Muscle layer of colon (tissue), 2 donors: Measurements from ENCODE around the gene MBOAT1.
"Not testable (repeated sequence)": the region's sequence is repeated elsewhere in the genome, so short reads cannot be mapped to it uniquely, and the experiment has no call there.

Experiments used
- H3K27ac ChIP-seq: one replicate; pipeline ENCODE4 v1.7.0; 2013; ENCODE audit warnings: low read depth, mild to moderate bottlenecking, low read length, moderate library complexity
- H3K27me3 ChIP-seq, 2 donors: one replicate each; pipeline ENCODE4 v1.7.0; 2013; ENCODE audit warnings: low read length in 2 of 2, mild to moderate bottlenecking in 2 of 2; ENCODE audit not compliant: insufficient read depth in 2 of 2, control insufficient read depth in 1 of 2
- H3K36me3 ChIP-seq: one replicate; pipeline ENCODE4 v1.7.0; 2013; ENCODE audit warnings: mild to moderate bottlenecking, low read length; ENCODE audit not compliant: insufficient read depth
- H3K4me1 ChIP-seq: one replicate; pipeline ENCODE4 v1.7.0; 2013; ENCODE audit warnings: mild to moderate bottlenecking, low read length; ENCODE audit not compliant: insufficient read depth
- H3K4me3 ChIP-seq, 2 donors: one replicate each; pipeline ENCODE4 v1.7.0; 2013; ENCODE audit warnings: low read length in 2 of 2, low read depth in 1 of 2, mild to moderate bottlenecking in 1 of 2, moderate library complexity in 1 of 2
- H3K9ac ChIP-seq: one replicate; pipeline ENCODE4 v1.7.0; 2013; ENCODE audit warnings: low read length
- H3K9me3 ChIP-seq: one replicate; pipeline ENCODE4 v1.7.0; 2013; ENCODE audit warnings: mild to moderate bottlenecking, low read length
- donor health status: abdominal sarcoma.
- donor health status: Adenocarcinoma of cecum.

Gene MBOAT1

DNA sequence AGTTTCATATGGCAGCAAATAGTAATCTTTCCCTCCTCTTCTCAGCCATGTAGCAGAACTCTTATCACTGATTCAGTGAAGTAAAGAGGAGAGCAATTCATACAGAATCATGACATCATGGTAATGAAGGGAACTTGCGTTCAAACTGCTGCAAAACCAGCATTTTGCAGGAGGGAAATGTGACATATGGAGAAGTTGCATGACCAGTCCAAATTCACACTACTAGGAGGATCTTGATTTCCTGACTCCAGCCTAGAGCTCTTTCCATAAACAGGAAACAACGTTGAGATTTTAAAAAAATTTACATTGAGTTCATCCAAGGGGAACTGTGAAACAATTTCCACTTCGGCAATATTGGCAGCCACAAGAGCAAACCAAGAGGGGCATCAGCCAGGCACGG is 63.8 kb downstream of the MBOAT1 start:
- Histone ChIP-seq H3K4me3 (no peak overlapping the region), H3K36me3 (peaks cover 26% of the 10 kb centered on the region), H3K4me1 (no peaks in the 10 kb centered on the region), H3K9ac (no peak overlapping the region), H3K9me3 (no peaks in the 10 kb centered on the region), H3K27ac (no peak overlapping the region), H3K27me3 (no peaks in the 10 kb centered on the region)

DNA sequence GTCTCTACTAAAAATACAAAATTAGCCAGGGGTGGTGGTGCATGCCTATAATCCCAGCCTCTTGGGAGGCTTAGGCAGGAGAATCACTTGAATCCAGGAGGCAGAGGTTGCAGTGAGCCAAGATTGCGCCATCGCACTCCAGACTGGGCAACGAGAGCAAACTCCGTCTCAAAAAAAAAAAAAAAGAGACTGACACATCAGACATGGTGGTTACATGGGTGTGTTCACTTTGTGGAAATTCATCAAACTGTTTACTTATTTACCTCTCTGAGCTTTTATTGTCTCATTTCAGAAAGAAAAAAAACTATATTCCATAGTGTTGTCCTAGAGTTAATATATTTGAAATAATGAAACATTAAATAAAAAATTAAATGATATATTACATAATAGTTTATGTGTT is 64.8 kb downstream of the MBOAT1 start:
- no peaks in the 10 kb centered on the region for H3K27me3 ChIP-seq
- H3K9ac ChIP-seq = no peak overlapping the region
- H3K9me3 ChIP-seq = no peaks in the 10 kb centered on the region
- no peak overlapping the region for H3K27ac ChIP-seq
- peaks cover 34% of the 10 kb centered on the region for H3K36me3 ChIP-seq
- H3K4me1 ChIP-seq = no peaks in the 10 kb centered on the region
- H3K4me3 ChIP-seq = no peak overlapping the region

DNA sequence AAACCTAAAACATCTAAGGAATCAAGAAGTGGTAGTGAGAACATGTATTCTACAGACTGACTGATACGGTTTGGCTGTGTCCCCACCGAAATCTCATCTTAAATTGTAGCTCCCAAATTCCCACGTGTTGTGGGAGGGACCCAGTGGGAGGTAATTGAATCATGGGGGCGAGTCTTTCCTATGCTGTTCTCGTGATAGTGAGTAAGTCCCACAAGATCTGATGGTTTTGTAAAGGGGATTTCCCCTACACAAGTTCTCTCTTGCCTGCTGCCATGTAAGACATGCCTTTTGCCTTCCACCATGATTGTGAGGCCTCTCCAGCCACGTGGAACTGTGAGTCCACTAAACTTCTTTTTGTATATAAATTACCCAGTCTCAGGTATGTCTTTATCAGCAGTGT is 65.4 kb downstream of the MBOAT1 start:
- H3K4me1 ChIP-seq, H3K27me3 ChIP-seq, H3K9ac ChIP-seq, H3K9me3 ChIP-seq, H3K4me3 ChIP-seq, H3K27ac ChIP-seq: not testable (repeated sequence)
- H3K36me3 ChIP-seq = peaks cover 33% of the 10 kb centered on the region

DNA sequence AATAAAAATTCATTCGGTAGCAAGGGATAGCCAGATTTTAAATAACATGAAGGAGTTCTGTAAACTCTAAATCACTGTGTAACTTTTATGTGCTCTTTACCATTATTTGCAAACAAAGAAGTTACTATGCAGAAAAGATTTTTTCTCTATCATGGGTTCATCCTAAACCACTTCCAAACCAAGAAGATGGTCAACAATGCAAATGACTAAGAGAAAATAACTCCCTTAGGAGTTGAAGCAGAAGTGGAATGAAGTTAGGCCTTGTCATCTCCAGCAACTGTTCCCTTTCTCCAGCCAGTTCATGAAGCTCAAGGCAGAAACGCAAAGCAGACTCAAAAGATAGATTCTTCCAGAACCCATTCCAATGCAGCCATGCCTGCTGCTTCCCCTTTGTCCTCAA is 66.0 kb downstream of the MBOAT1 start:
- no peaks in the 10 kb centered on the region for H3K9me3 ChIP-seq
- no peak overlapping the region for H3K9ac ChIP-seq
- no peaks in the 10 kb centered on the region for H3K27me3 ChIP-seq
- no peaks in the 10 kb centered on the region for H3K4me1 ChIP-seq
- H3K4me3 ChIP-seq = no peak overlapping the region
- H3K36me3 ChIP-seq = peaks cover 27% of the 10 kb centered on the region
- no peak overlapping the region for H3K27ac ChIP-seq

DNA sequence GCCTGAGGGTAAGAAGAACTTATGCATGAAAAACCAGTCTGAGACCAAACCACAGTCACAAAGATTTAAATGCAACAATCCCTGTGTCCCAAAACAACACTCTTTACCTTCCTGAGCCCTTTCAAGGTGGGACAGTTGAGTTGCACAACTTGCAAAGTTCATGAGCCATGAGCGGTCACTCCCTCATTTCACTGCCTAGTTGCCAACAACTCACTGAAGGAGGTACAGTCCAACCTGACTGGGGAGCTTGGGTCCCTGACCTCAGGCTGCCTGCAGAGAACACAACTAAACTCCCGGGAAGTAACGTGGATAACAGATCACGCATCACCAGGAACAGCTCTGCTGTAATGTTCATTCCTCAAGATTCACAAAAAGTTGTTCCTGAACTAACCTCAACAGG is 69.4 kb downstream of the MBOAT1 start:
- H3K36me3 ChIP-seq = peaks cover 42% of the 10 kb centered on the region
- H3K9me3 ChIP-seq = no peaks in the 10 kb centered on the region
- H3K27me3 ChIP-seq = no peaks in the 10 kb centered on the region
- H3K27ac ChIP-seq = no peak overlapping the region
- no peaks in the 10 kb centered on the region for H3K4me1 ChIP-seq
- no peak overlapping the region for H3K9ac ChIP-seq
- no peak overlapping the region for H3K4me3 ChIP-seq

DNA sequence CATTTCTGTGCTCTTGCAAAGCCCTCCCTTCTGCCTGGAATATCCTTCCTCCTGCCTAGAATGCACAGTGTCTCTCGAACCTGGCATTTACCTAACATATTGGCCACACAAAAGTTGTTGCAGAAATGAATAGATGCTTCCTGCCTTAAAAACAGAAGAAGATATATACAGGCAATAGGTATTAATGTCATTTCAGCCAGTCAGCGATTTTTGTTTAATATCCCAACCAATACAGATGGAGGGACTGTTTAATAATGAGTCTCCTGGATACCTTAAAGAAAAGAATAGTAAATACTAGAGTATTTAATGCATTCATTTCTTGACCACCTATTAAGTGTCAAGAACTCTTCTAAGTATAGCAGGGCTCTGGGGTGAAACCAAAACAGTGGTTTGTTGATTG is 70.3 kb downstream of the MBOAT1 start:
- Histone ChIP-seq H3K27ac (no peak overlapping the region), H3K9ac (no peak overlapping the region), H3K4me3 (no peak overlapping the region), H3K36me3 (peaks cover 42% of the 10 kb centered on the region), H3K9me3 (no peaks in the 10 kb centered on the region), H3K27me3 (no peaks in the 10 kb centered on the region), H3K4me1 (no peaks in the 10 kb centered on the region)

DNA sequence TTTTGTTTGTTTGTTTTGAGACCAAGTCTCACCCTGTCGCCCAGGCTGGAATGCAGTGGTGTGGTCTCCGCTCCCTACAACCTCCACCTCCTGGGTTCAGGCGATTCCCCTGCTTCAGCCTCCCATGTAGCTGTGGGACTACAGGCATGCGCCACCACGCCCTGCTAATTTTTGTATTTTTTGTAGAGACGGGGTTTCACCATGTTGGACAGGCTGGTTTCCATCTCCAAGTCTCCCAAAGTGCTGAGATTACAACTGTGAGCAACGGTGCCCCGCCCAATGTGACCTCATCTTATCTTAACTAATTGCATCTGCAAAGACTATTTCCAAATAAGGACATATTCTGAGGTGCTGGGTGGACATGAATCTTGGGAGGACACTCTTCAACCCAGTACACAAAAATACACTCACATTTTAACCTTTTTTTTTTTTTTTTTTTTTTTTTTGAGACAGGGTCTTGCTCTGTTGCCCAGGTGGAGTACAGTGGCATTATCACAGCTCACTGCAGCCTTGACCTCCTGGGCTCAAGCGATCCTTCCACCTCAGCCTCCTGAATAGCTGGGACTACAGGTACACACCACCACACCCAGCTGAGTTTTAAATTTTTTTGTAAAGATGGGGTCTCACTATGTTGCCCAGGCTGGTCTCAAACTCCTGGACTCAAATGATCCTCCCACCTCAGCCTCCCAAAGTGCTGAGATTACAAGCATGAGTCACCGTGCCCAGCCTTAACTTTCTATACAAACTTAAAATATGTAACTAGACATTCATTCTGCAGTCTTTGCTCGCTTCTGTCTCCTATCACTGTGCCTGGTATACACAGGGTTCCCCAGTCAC is 72.9 kb downstream of the MBOAT1 start:
- H3K27me3 ChIP-seq, H3K9me3 ChIP-seq, H3K9ac ChIP-seq, H3K4me3 ChIP-seq, H3K27ac ChIP-seq, H3K4me1 ChIP-seq: not testable (repeated sequence)
- peaks cover 36% of the 10 kb centered on the region for H3K36me3 ChIP-seq

DNA sequence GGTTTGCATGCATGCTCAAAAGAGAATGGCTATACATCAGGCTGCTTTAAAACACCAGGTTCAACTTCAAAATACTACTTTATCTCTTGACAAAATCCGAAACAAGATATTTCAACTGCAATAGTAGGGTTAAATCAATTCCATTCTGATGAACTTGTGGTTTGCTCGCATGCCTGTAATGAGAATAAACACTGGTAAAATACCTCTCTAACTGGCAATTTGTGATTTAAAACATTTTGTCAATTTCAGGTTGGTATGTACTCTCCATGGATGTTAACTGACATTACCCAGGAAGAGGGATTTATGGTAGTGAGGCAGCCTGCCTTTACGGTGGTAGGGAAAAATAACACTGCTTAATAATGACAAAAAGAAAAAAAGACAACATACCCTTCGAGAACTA is 74.4 kb downstream of the MBOAT1 start:
- no peaks in the 10 kb centered on the region for H3K9me3 ChIP-seq
- H3K27ac ChIP-seq = no peak overlapping the region
- no peaks in the 10 kb centered on the region for H3K4me1 ChIP-seq
- no peak overlapping the region for H3K9ac ChIP-seq
- no peak overlapping the region for H3K4me3 ChIP-seq
- H3K27me3 ChIP-seq = no peaks in the 10 kb centered on the region
- peaks cover 23% of the 10 kb centered on the region for H3K36me3 ChIP-seq

DNA sequence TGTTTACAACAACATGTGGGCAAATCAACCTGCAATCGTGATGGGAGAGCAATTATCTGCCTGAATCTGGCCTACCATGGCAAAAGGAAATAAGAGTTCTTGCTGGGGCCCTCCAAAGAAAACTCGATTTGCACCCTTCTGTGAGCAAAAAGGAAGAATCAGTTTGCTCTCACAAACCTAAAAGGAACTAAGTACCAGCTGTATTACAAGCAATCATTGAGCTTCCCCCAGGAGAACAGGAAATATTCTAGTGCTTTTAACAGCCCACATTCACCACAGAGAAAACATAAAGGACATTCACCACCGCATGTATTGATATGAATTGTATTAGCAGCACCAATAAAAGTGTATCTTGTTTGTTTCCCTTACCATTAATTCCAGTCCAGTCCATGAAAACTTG is 75.0 kb downstream of the MBOAT1 start:
- Histone ChIP-seq H3K4me1 (no peaks in the 10 kb centered on the region), H3K27me3 (no peaks in the 10 kb centered on the region), H3K9me3 (no peaks in the 10 kb centered on the region), H3K27ac (no peak overlapping the region), H3K36me3 (peaks cover 20% of the 10 kb centered on the region), H3K9ac (no peak overlapping the region), H3K4me3 (no peak overlapping the region)

DNA sequence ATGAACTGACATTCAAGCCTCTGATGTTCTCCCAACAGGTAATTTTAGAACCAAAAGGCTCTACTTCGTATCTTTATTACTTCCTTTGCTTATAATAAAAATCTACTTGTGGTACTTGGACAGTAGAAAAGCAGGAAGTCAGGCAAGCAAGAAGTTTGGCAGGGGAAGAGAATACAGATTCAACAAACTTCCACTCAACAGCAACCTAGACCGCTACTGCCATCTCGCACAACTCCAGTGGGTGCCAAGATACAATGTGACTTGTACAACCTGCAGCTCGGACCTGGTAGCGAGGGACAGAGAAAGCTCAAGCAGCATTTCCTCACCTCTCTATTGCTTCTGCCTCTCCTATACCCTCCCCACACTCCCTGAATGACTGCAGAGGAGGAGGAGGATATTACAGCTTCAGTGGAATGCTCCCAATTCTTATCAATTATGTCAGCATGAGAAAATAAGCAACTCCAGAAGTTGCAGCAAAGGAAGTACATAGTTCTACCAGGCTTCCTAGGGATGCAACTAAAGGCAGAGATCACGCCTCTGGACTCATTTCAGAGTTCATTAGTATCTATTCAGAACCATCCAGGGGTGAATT is 76.5 kb downstream of the MBOAT1 start:
- Histone ChIP-seq H3K36me3 (peaks cover 20% of the 10 kb centered on the region), H3K27ac (no peak overlapping the region), H3K9me3 (no peaks in the 10 kb centered on the region), H3K9ac (no peak overlapping the region), H3K4me3 (no peak overlapping the region), H3K4me1 (no peaks in the 10 kb centered on the region), H3K27me3 (no peaks in the 10 kb centered on the region)

DNA sequence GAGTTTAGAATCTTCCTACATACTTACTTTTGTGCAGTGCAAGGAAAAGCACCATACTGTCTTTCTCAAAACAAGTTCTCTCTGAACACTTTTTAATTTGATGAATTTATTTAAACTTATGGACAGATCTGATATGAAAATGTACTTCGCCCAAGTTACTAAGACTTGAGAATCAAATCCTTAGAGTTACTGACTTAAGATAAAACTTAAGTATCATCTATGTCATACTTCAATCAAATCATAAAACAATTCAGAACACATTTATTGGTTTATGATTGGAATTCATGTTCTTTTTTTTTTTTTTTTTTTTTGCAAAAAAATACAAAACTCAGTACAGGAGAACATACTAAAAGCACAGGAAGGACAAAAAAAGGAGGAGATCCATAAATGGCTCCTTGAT is 77.7 kb downstream of the MBOAT1 start:
- H3K27ac ChIP-seq = no peak overlapping the region

More for the DNA sequence above, 77.7 kb downstream of the MBOAT1 start:
- Histone ChIP-seq H3K27me3 (no peaks in the 10 kb centered on the region), H3K4me1 (peaks cover 6% of the 10 kb centered on the region), H3K9me3 (no peaks in the 10 kb centered on the region), H3K4me3 (no peak overlapping the region), H3K36me3 (peaks cover 10% of the 10 kb centered on the region), H3K9ac (no peak overlapping the region)
